Brain microvascular endothelial cell (primary cell): Measurements from ENCODE around the gene ATXN3L.
A peak's percentile ranks its signal among the peaks of the same experiment; 100 is the strongest.

ENCODE experiments used
- DNase-seq: peaks from one replicate; pipeline ENCODE4 v3.0.0-alpha.2; 2020
- H3K27ac ChIP-seq: fragments of 250-450 bp; sonication (Bioruptor Pico); 2 replicates; pipeline ENCODE4 v1.5.1; 2020; ENCODE audit warnings: mild to moderate bottlenecking, moderate library complexity
- H3K27me3 ChIP-seq: fragments of 250-450 bp; sonication (Bioruptor Pico); replicated peaks from 2 replicates; pipeline ENCODE4 v1.5.1; 2020; ENCODE audit warnings: mild to moderate bottlenecking
- H3K36me3 ChIP-seq: fragments of 250-450 bp; sonication (Bioruptor Pico); replicated peaks from 2 replicates; pipeline ENCODE4 v1.5.1; 2020; ENCODE audit warnings: mild to moderate bottlenecking
- H3K4me3 ChIP-seq: 2 replicates; pipeline ENCODE4 v1.5.1; 2011; ENCODE audit warnings: low read depth, mild to moderate bottlenecking, control low read depth, low read length, moderate library complexity
- in situ Hi-C: cut with HindIII; loops from 2 replicates; pipeline ENCODE4 v1.10.0; 2017; ENCODE audit warnings: low sequenced_read_pairs, low pct_ligation_motif_present
- TF ChIP-seq, protein P1 (sequence below): IDR thresholded peaks from 2 replicates; pipeline ENCODE4 v1.5.1; 2011; ENCODE audit warnings: low read depth, mild to moderate bottlenecking, moderate library complexity, low read length, control low read depth, inconsistent platforms; ENCODE audit errors: missing control alignments

The ATXN3L gene

DNA sequence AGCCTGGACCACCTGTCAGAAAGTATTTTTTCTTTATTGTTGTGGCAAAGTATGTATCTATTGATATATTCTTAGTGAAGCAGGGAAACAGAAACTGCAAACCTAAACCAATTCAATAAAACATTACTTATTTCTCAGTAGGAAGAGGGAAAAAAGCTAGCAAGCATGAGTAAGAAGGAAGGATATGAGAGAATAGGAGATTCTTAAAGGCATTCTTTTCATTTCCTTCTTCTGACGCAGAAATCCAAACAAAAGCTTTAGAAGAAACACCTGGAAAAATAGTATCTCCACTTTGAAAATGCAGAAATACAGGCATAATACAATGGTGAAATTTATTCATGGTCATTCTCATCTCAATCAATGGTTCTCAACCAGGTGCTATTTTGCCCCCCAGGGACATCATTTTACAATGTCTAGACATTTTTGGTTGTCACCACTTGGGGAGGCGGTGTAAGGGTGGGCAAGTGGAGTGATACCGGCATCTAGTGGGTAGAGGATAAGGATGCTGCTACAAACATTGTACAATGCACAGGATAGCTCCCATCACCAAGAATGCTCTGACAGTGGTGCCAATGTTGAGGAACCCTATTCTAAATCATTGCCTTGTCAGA, 21.7 kb upstream of the ATXN3L start:
- no peaks in the 10 kb centered on the region for H3K27me3 ChIP-seq
- no peak for DNase-seq
- TF ChIP-seq, protein P1, sequence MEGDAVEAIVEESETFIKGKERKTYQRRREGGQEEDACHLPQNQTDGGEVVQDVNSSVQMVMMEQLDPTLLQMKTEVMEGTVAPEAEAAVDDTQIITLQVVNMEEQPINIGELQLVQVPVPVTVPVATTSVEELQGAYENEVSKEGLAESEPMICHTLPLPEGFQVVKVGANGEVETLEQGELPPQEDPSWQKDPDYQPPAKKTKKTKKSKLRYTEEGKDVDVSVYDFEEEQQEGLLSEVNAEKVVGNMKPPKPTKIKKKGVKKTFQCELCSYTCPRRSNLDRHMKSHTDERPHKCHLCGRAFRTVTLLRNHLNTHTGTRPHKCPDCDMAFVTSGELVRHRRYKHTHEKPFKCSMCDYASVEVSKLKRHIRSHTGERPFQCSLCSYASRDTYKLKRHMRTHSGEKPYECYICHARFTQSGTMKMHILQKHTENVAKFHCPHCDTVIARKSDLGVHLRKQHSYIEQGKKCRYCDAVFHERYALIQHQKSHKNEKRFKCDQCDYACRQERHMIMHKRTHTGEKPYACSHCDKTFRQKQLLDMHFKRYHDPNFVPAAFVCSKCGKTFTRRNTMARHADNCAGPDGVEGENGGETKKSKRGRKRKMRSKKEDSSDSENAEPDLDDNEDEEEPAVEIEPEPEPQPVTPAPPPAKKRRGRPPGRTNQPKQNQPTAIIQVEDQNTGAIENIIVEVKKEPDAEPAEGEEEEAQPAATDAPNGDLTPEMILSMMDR, result no peak
- H3K36me3 ChIP-seq, result no peaks in the 10 kb centered on the region
- peak overlapping the region; percentile 13 for H3K27ac ChIP-seq
- in situ Hi-C loops, result no loop called here
- H3K4me3 ChIP-seq, result no peak overlapping the region

DNA sequence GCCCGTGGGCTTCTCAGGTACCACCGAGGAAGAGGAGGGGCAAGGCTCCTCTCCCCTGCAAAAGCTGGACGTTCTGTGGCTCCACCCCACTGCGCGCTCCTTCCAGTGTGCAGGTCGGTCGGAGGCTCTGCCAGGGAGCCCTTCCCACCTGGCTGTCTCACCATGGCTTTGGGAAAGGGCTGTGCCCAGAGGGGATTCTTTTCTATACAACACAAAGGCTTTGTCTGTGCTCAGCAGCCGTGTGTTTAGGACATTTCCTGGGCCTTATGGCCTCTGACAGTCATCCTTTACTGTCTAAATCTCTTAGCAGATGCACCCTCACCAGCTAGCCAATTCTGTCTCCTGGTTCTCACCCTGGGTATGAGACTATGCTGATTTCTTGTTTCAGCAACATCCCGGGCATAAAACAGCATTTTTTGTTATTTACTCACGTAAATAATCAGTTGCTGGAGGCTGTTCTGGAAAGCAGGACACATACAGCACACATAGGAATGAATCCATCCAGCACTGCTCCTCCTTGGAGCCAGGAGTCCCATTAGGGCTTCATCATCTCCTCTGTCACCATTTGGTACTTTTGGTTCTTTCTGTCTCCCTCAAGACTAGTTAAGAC, 20.4 kb upstream of the ATXN3L start:
- no peaks in the 10 kb centered on the region for H3K36me3 ChIP-seq
- no peak overlapping the region for H3K4me3 ChIP-seq
- TF ChIP-seq, protein P1, result no peak
- no peak for DNase-seq
- in situ Hi-C loops, result no loop called here
- no peaks in the 10 kb centered on the region for H3K27me3 ChIP-seq
- no peak overlapping the region for H3K27ac ChIP-seq

DNA sequence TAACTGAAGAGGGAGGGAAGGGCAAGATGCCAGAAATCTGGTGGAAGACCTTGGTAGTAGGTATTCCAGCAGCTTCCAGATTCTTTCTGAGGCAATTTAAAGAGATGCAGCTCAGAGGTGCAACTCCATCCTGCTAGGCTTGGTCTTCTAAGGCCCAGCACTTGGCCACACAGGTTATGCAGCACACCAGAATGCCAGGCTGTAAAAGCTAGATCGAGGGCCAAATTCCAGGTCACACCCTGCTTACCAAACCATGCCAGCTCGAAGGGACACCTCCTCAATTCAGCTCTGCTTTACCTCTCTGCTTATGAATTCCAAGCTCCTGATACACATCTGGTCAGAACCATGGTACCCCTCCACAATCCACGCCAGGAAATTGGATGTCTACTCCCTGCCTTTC, 19.8 kb upstream of the ATXN3L start:
- Histone ChIP-seq H3K27me3 (no peaks in the 10 kb centered on the region), H3K27ac (no peak overlapping the region), H3K4me3 (no peak overlapping the region), H3K36me3 (no peaks in the 10 kb centered on the region)
- in situ Hi-C loops, result no loop called here
- TF ChIP-seq, protein P1, result no peak
- DNase-seq, result no peak

DNA sequence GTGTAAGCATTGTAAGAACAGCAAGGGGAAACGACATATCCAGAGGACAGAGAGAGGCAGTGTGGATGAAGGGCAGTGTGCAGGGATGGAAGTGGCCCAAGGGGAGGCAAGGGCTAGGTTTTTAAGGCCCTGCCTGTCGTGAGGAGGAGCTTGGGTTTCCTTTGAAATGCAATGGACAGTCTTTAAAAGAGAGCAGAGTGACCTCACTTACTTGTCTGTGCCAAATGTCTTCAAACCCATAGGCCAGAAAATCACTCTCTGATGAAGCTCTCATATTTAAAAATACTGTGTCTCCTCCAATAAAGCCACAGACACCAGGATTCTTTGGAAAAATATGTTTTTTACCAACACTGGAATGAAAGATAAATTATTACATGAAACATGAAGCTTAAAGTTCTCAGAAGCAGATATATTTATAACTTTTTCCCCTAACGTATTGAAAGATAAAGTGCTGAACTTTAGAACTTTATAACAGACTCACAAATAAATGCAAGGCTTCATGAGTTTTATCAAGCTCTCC, 19.2 kb upstream of the ATXN3L start:
- in situ Hi-C loops, result no loop called here
- DNase-seq, result no peak
- Histone ChIP-seq H3K27ac (no peak overlapping the region), H3K4me3 (no peak overlapping the region), H3K36me3 (no peaks in the 10 kb centered on the region), H3K27me3 (no peaks in the 10 kb centered on the region)
- TF ChIP-seq, protein P1, result no peak

DNA sequence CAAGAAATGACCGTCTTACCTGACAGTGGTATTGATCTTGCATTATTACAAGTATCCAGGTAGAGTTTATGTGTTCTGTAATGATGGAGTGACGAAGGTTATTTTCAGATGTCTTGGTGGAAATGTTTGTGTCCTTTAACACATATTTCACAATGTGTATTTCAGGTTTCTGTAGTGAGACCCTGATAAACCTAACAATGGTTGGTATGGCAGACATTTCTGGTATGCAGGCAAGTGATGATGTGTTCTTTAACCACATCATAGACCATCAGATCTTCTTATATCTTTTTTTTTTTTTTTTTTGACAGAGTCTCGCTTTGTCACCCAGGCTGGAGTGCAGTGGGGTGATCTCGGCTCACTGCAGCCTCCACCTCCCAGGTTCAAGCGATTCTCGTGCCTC, 14.6 kb upstream of the ATXN3L start:
- no peak overlapping the region for H3K4me3 ChIP-seq
- in situ Hi-C loops, result no loop called here
- DNase-seq, result no peak

More for the DNA sequence above, 14.6 kb upstream of the ATXN3L start:
- Histone ChIP-seq H3K27ac (no peak overlapping the region), H3K36me3 (no peaks in the 10 kb centered on the region), H3K27me3 (no peaks in the 10 kb centered on the region)
- TF ChIP-seq, protein P1, result no peak
